Measurements from ENCODE around the gene MTMR10. TPM values are rescaled to one million over a fixed set of nuclear protein-coding genes. Genes with fewer than 3 reads are reported as not detected.

MTMR10 gene
- polyA plus RNA-seq, 1 of the 3 experiments (the other 2 are of a cell fraction) = 6.4 TPM

DNA sequence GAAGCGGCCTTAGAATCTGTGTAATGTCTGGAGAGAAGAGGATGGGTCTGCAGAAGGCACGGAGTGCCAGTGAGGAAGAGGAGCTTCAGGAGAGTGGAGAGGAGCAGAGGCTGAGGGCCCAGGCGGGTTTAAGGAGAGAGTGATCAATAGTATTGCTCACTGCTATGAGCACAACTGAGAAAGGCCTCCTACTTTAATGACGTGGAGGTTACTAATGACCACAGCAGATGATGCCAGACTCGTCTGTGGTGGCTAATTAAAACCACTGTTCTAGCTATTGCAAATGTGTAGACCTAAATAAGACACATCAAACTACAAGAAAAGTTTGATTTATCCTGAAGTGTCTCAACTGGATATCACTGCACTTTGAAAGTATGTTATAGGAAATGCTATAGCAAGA lies 33.2 kb downstream of the MTMR10 start:
- WGBS (ENCODE audit: low lambda C conversion rate) = 96% methylated on average over 5 of the region's 5 CpGs
- no peak overlapping the region for H3K4me3 ChIP-seq (ENCODE audit: low read depth in 2 of 2, low read length in 1 of 2)
- H3K9me3 ChIP-seq = no peaks in the 10 kb centered on the region
- no peak overlapping the region for H2AFZ ChIP-seq (ENCODE audit: low read depth)
- H3K27ac ChIP-seq (ENCODE audit: low read depth in 2 of 2, low read length in 1 of 2) = no peak overlapping the region
- H3K4me2 ChIP-seq = no peak overlapping the region
- TF ChIP-seq POLR2AphosphoS5 (IDR thresholded peaks at IDR 0.05; ENCODE audit: low read depth, low read length) = no peak
- no peak for TF ChIP-seq FOSL2 (IDR thresholded peaks at IDR 0.05; ENCODE audit: borderline replicate concordance, low read depth)
- no peak for TF ChIP-seq TCF12 (IDR thresholded peaks at IDR 0.05)
- TF ChIP-seq, protein P1, sequence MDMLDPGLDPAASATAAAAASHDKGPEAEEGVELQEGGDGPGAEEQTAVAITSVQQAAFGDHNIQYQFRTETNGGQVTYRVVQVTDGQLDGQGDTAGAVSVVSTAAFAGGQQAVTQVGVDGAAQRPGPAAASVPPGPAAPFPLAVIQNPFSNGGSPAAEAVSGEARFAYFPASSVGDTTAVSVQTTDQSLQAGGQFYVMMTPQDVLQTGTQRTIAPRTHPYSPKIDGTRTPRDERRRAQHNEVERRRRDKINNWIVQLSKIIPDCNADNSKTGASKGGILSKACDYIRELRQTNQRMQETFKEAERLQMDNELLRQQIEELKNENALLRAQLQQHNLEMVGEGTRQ (IDR thresholded peaks at IDR 0.05; ENCODE audit: borderline replicate concordance, low read depth, low read length) = no peak
- TF ChIP-seq YY1 (IDR thresholded peaks at IDR 0.05; ENCODE audit: low read depth) = no peak
- TF ChIP-seq NFIC (IDR thresholded peaks at IDR 0.05; ENCODE audit: borderline replicate concordance) = no peak
- TF ChIP-seq, protein P2, sequence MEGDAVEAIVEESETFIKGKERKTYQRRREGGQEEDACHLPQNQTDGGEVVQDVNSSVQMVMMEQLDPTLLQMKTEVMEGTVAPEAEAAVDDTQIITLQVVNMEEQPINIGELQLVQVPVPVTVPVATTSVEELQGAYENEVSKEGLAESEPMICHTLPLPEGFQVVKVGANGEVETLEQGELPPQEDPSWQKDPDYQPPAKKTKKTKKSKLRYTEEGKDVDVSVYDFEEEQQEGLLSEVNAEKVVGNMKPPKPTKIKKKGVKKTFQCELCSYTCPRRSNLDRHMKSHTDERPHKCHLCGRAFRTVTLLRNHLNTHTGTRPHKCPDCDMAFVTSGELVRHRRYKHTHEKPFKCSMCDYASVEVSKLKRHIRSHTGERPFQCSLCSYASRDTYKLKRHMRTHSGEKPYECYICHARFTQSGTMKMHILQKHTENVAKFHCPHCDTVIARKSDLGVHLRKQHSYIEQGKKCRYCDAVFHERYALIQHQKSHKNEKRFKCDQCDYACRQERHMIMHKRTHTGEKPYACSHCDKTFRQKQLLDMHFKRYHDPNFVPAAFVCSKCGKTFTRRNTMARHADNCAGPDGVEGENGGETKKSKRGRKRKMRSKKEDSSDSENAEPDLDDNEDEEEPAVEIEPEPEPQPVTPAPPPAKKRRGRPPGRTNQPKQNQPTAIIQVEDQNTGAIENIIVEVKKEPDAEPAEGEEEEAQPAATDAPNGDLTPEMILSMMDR (IDR thresholded peaks at IDR 0.05) = no peak
- TF ChIP-seq NRF1 (IDR thresholded peaks at IDR 0.05; ENCODE audit: low read depth, low read length) = no peak
- no peak for TF ChIP-seq RAD21 (IDR thresholded peaks at IDR 0.05; ENCODE audit: low read length)
- TF ChIP-seq, protein P3, sequence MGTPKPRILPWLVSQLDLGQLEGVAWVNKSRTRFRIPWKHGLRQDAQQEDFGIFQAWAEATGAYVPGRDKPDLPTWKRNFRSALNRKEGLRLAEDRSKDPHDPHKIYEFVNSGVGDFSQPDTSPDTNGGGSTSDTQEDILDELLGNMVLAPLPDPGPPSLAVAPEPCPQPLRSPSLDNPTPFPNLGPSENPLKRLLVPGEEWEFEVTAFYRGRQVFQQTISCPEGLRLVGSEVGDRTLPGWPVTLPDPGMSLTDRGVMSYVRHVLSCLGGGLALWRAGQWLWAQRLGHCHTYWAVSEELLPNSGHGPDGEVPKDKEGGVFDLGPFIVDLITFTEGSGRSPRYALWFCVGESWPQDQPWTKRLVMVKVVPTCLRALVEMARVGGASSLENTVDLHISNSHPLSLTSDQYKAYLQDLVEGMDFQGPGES (IDR thresholded peaks at IDR 0.05; ENCODE audit: low read depth, low read length) = no peak
- no peak for TF ChIP-seq FOXM1 (IDR thresholded peaks at IDR 0.05; ENCODE audit: low read depth)
- no peak for TF ChIP-seq GABPA (IDR thresholded peaks at IDR 0.05; ENCODE audit: low read depth)
- TF ChIP-seq, protein P4, sequence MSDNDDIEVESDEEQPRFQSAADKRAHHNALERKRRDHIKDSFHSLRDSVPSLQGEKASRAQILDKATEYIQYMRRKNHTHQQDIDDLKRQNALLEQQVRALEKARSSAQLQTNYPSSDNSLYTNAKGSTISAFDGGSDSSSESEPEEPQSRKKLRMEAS (IDR thresholded peaks at IDR 0.05; ENCODE audit: low read depth) = no peak
- no peak for TF ChIP-seq EP300 (IDR thresholded peaks at IDR 0.05; ENCODE audit: borderline replicate concordance in 1 of 2, low read depth in 1 of 2, low read length in 1 of 2)
- TF ChIP-seq RCOR1 (IDR thresholded peaks at IDR 0.05; ENCODE audit: low read length) = no peak
- no peak for TF ChIP-seq TAF1 (IDR thresholded peaks at IDR 0.05; ENCODE audit: borderline replicate concordance, low read depth, low read length)
- no peak for TF ChIP-seq RFX5 (IDR thresholded peaks at IDR 0.05; ENCODE audit: low read length)
- TF ChIP-seq CHD2 (IDR thresholded peaks at IDR 0.05; ENCODE audit: low read length, partially characterized antibody) = no peak
- TF ChIP-seq ELF1 (IDR thresholded peaks at IDR 0.05) = no peak
- no peak for DNase-seq
- H3K27me3 ChIP-seq (ENCODE audit: insufficient read depth) = no peaks in the 10 kb centered on the region
- CTCF ChIA-PET = interaction anchor here (1.0 kb wide), 1 partner anchor 49 kb away, joined by 3 read pairs; no protein-coding TSS in a partner anchor
- POLR2A ChIA-PET = no interaction called here
- H3K79me2 ChIP-seq (ENCODE audit: insufficient read depth) = no peaks in the 10 kb centered on the region
- H3K36me3 ChIP-seq (replicated peaks in 1 of 2; ENCODE audit: control insufficient read depth in 1 of 2, insufficient read depth in 2 of 2, low read length in 1 of 2) = peaks cover 26 to 45% of the 10 kb centered on the region in 2 experiments
- H4K20me1 ChIP-seq (ENCODE audit: insufficient read depth) = no peaks in the 10 kb centered on the region
- no peak overlapping the region for H3K9ac ChIP-seq
- no peaks in the 10 kb centered on the region for H3K9me2 ChIP-seq
- peaks cover 6% of the 10 kb centered on the region for H3F3A ChIP-seq (replicated peaks; ENCODE audit: insufficient read depth)
- peaks cover 0 to 19% of the 10 kb centered on the region in 2 experiments; a peak in 1 of 4 replicates for H3K4me1 ChIP-seq (ENCODE audit: control insufficient read depth in 1 of 2, insufficient read depth in 2 of 2, low read depth in 1 of 2, low read length in 1 of 2)
